Fibroblast of peridontal ligament (primary cell): ENCODE data around the gene PDE11A.
A peak's percentile ranks its signal among the peaks of the same experiment; 100 is the strongest.
"Not testable (repeated sequence)": the region's sequence is repeated elsewhere in the genome, so short reads cannot be mapped to it uniquely, and the experiment has no call there.

Experiments
- DNase-seq: peaks from one replicate; pipeline ENCODE4 v3.0.0-alpha.2; 2010; ENCODE audit errors: extremely low read depth

The PDE11A gene

GRCh38 chr2:178074123-178075005 is 1.8 kb upstream of the PDE11A start:
- no peak for DNase-seq

GRCh38 chr2:178072000-178072382 is 586 bp downstream of the PDE11A start:
- DNase-seq, result no peak

GRCh38 chr2:178070824-178071223 is 1.8 kb downstream of the PDE11A start:
- DNase-seq, result no peak

- no peak for DNase-seq
These were observed 3.0 kb downstream of the PDE11A start for GRCh38 chr2:178069551-178069950.

GRCh38 chr2:178068823-178069454 is 3.6 kb downstream of the PDE11A start:
- no peak for DNase-seq

- peak; percentile 5 for DNase-seq
These were observed 5.5 kb downstream of the PDE11A start for GRCh38 chr2:178066890-178067669.

GRCh38 chr2:178066324-178066723 is 6.3 kb downstream of the PDE11A start:
- no peak for DNase-seq

GRCh38 chr2:178059681-178060080 is 12.9 kb downstream of the PDE11A start:
- no peak for DNase-seq

GRCh38 chr2:178059111-178059510 is 13.5 kb downstream of the PDE11A start:
- DNase-seq, result no peak

- DNase-seq, result no peak
These were observed 15.3 kb downstream of the PDE11A start for GRCh38 chr2:178057179-178057680.

GRCh38 chr2:178056345-178056744 is 16.2 kb downstream of the PDE11A start:
- no peak for DNase-seq

- not testable (repeated sequence) for DNase-seq
These were observed 21.3 kb downstream of the PDE11A start for GRCh38 chr2:178051257-178051656.

GRCh38 chr2:178047391-178047790 is 25.2 kb downstream of the PDE11A start:
- no peak for DNase-seq

GRCh38 chr2:178044836-178045235 is 27.7 kb downstream of the PDE11A start:
- DNase-seq, result no peak

- DNase-seq, result no peak
These were observed 29.3 kb downstream of the PDE11A start for GRCh38 chr2:178043266-178043665.

- DNase-seq, result not testable (repeated sequence)
These were observed 39.0 kb downstream of the PDE11A start for GRCh38 chr2:178033583-178033982.

GRCh38 chr2:178029342-178029741 is 43.2 kb downstream of the PDE11A start:
- no peak for DNase-seq

GRCh38 chr2:178025551-178026185 is 46.9 kb downstream of the PDE11A start:
- DNase-seq, result no peak

- no peak for DNase-seq
These were observed 54.4 kb downstream of the PDE11A start for GRCh38 chr2:178018141-178018540.

GRCh38 chr2:178016612-178017011 is 56.0 kb downstream of the PDE11A start:
- no peak for DNase-seq

GRCh38 chr2:178012639-178013038 is 59.9 kb downstream of the PDE11A start:
- DNase-seq, result no peak

- DNase-seq, result no peak
These were observed 62.8 kb downstream of the PDE11A start for GRCh38 chr2:178009813-178010212.
